CD4-positive, alpha-beta T cell (primary cell): ENCODE results near the gene TST. TPM values are rescaled to one million over a fixed set of nuclear protein-coding genes. Genes with fewer than 3 reads are reported as not detected.

ENCODE experiments used
- ATAC-seq: fragments of 200-7000 bp; cut with Tn5 transposase; one replicate; pipeline ENCODE4 v1.10.0; 2022; ENCODE audit warnings: mild to moderate bottlenecking; ENCODE audit not compliant: poor library complexity
- CTCF ChIA-PET: fragments of 350-600 bp; sonication (Branson Sonifier 250); formaldehyde crosslinking; loops from one replicate; lab custom pipeline; 2021; ENCODE audit warnings: antibody characterized with exemption, inconsistent platforms; lab: Charles Lee
- POLR2A ChIA-PET: fragments of 350-600 bp; sonication (Branson Sonifier 250); formaldehyde crosslinking; loops from one replicate; lab custom pipeline; 2021; ENCODE audit warnings: antibody characterized with exemption, inconsistent platforms; lab: Charles Lee
- DNase-seq, 14 experiments: peaks; one replicate each; pipeline ENCODE4 v3.0.0-alpha.2; 2013 to 2020; ENCODE audit warnings: mixed read lengths in 2 of 14
- H3K27ac ChIP-seq, 2 donors: one replicate each; pipeline versions ENCODE4 v1.5.1 to v1.7.0; 2013; ENCODE audit warnings: low read length in 2 of 2, low read depth in 1 of 2, mild to moderate bottlenecking in 1 of 2
- H3K27me3 ChIP-seq, 2 experiments: 1 replicate in 1 of 2; 2 replicates in 1 of 2; pipeline versions ENCODE4 v1.6.1 to v1.7.0; 2013; ENCODE audit warnings: low read length in 2 of 2, control low read depth in 1 of 2, mild to moderate bottlenecking in 1 of 2, moderate library complexity in 1 of 2; ENCODE audit not compliant: insufficient read depth in 2 of 2, control insufficient read depth in 1 of 2
- H3K36me3 ChIP-seq: one replicate; pipeline ENCODE4 v1.6.1; 2013; ENCODE audit warnings: low read length, control low read depth; ENCODE audit not compliant: insufficient read depth
- H3K4me1 ChIP-seq: one replicate; pipeline ENCODE4 v1.6.1; 2013; ENCODE audit warnings: low read length, control low read depth; ENCODE audit not compliant: insufficient read depth
- H3K4me3 ChIP-seq: one replicate; pipeline ENCODE4 v1.5.1; 2013; ENCODE audit warnings: mild to moderate bottlenecking, low read length, moderate library complexity
- H3K9me3 ChIP-seq, 2 experiments: 1 replicate in 1 of 2; 2 replicates in 1 of 2; pipeline versions ENCODE4 v1.6.1 to v1.7.0; 2013; ENCODE audit warnings: low read length in 2 of 2, mild to moderate bottlenecking in 2 of 2, control low read depth in 1 of 2, moderate library complexity in 1 of 2; ENCODE audit not compliant: control insufficient read depth in 1 of 2, insufficient read depth in 1 of 2
- H3K27ac Mint-ChIP-seq: one replicate; pipeline ENCODE4 v1.8.0; 2020; ENCODE audit warnings: mixed read lengths
- H3K27me3 Mint-ChIP-seq: one replicate; pipeline ENCODE4 v1.8.0; 2021; ENCODE audit warnings: mixed read lengths
- H3K36me3 Mint-ChIP-seq: one replicate; pipeline ENCODE4 v1.8.0; 2021; ENCODE audit warnings: low read depth, mixed read lengths
- H3K4me1 Mint-ChIP-seq: one replicate; pipeline ENCODE4 v1.8.0; 2021; ENCODE audit warnings: low read depth, mixed read lengths
- H3K4me3 Mint-ChIP-seq: one replicate; pipeline ENCODE4 v1.8.0; 2020; ENCODE audit warnings: mild to moderate bottlenecking, mixed read lengths
- H3K9me3 Mint-ChIP-seq: one replicate; pipeline ENCODE4 v1.8.0; 2020; ENCODE audit warnings: mixed read lengths
- CTCF ChIP-seq: fragments of 200-600 bp; IDR thresholded peaks from one replicate; pipeline ENCODE4 v1.8.0; 2022; ENCODE audit warnings: antibody characterized with exemption, mild to moderate bottlenecking
- intact Hi-C, 2 experiments: fragments of 100-400 bp; cut with DNase I in 1 of 2; cut with micrococcal nuclease in 1 of 2; formaldehyde crosslinking; loops; one replicate each; pipeline versions ENCODE4 v1.15.1 to v1.9.0; 2023 to 2025; cut with DNase I, micrococcal nuclease
- total RNA-seq, 174 experiments: library from RNA in 2 of 174; stranded (reverse) in 2 of 174; gene quantifications; one replicate each; pipeline ENCODE4 v1.2.3 and lab custom pipeline; 2021 to 2026

The TST gene
- total RNA-seq, 2 experiments from 2014 or later, result not detected

DNA sequence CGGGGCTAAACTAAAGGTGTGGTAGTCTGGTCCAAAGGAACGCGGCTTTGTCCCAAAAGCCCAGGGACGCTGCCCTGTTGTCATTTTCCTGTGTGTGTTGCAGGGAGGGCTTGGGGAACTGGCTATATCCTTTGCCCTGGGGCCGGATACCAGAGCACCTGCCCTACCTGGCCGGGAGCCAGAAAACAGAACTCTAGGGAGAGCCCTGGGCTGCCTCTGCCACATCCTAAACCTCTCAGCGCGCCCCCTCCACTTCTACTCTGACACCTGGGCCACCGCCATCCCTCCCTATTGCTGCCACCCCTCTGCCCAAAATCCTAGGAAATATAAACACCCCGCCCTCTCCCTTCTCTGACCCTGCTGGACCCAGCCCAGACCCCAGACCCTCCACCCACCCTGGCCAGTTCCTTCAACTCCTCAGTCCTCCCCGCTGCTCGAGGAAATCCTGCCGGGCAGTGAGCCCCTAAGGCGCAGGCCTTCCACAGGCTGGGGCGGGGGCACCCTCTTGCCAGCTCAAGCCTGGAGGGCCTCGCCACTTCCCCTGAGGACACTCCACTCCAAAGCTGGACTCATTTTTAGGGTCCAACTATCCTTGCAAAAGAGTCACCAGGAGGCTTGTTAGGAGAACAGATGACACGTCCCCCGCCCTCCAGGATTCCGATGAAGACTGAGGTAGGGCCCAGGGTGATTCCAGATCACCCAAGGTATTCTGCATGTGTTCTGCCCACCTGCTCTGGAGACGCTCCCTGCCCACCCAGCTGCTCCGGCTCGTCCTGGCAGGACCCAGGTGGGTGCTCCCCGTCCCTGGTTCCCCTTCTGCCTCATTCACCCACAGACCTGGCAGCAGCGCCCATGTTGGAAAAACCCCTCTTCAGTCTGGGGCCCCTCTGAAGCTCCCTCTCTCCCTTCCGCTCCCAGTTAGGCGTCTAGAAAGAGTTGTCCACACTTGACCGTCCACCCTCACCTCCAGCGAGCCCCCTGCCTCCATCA lies 44.5 kb upstream of the TST start:
- Histone ChIP-seq H3K36me3 (peaks cover 8% of the 10 kb centered on the region), H3K4me1 (peaks cover 21% of the 10 kb centered on the region), H3K4me3 (no peak overlapping the region), H3K9me3 (no peaks in the 10 kb centered on the region), H3K27me3 (peaks cover 0 to 3% of the 10 kb centered on the region in 2 experiments), H3K27ac (no peak overlapping the region)
- peaks cover 6% of the 10 kb centered on the region for H3K4me1 Mint-ChIP-seq
- TF ChIP-seq CTCF, result no peak
- ChIA-PET CTCF (no interaction called here), POLR2A (interaction anchor here (2.0 kb wide), 1 partner anchor 12 kb away, joined by 5 read pairs; the partner anchor contains the start of gene KCTD17)
- no peaks in the 10 kb centered on the region for H3K9me3 Mint-ChIP-seq
- H3K27me3 Mint-ChIP-seq, result peaks cover 10% of the 10 kb centered on the region
- H3K36me3 Mint-ChIP-seq, result peaks cover 6% of the 10 kb centered on the region
- ATAC-seq, result no peak
- no peak overlapping the region for H3K27ac Mint-ChIP-seq
- no peak overlapping the region for H3K4me3 Mint-ChIP-seq
- intact Hi-C loops, result loop anchor here in 1 of 2 experiments (1.0 kb wide), 1 partner anchor 14 kb away; no protein-coding TSS in a partner anchor
- peak in 4 of 14 experiments; percentile 27 to 38 (median 32) for DNase-seq

GRCh38 chr22:37062702-37063381 lies 43.6 kb upstream of the TST start:
- no peak for ATAC-seq
- Histone ChIP-seq H3K4me3 (no peak overlapping the region), H3K27me3 (peaks cover 0 to 2% of the 10 kb centered on the region in 2 experiments), H3K4me1 (peaks cover 21% of the 10 kb centered on the region), H3K36me3 (peaks cover 13% of the 10 kb centered on the region), H3K9me3 (no peaks in the 10 kb centered on the region), H3K27ac (no peak overlapping the region)
- TF ChIP-seq CTCF, result no peak
- H3K4me1 Mint-ChIP-seq, result peaks cover 6% of the 10 kb centered on the region
- ChIA-PET CTCF (no interaction called here), POLR2A (interaction anchor here (2.0 kb wide), 1 partner anchor 11 kb away, joined by 5 read pairs; the partner anchor contains the start of gene KCTD17)
- no peak for DNase-seq
- peaks cover 4% of the 10 kb centered on the region for H3K27me3 Mint-ChIP-seq
- no peak overlapping the region for H3K27ac Mint-ChIP-seq
- no peak overlapping the region for H3K4me3 Mint-ChIP-seq
- intact Hi-C loops, result loop anchor here in 1 of 2 experiments (1.0 kb wide), 1 partner anchor 14 kb away; no protein-coding TSS in a partner anchor
- peaks cover 6% of the 10 kb centered on the region for H3K36me3 Mint-ChIP-seq
- no peaks in the 10 kb centered on the region for H3K9me3 Mint-ChIP-seq

- no peaks in the 10 kb centered on the region for H3K27me3 Mint-ChIP-seq
- DNase-seq, result no peak
- no peak for ATAC-seq
- POLR2A ChIA-PET, result no interaction called here
- Histone ChIP-seq H3K27me3 (no peaks in the 10 kb centered on the region), H3K9me3 (no peaks in the 10 kb centered on the region), H3K36me3 (peaks cover 19% of the 10 kb centered on the region), H3K4me1 (peaks cover 21% of the 10 kb centered on the region), H3K27ac (no peak overlapping the region), H3K4me3 (no peak overlapping the region)
- H3K4me1 Mint-ChIP-seq, result peaks cover 6% of the 10 kb centered on the region
- H3K27ac Mint-ChIP-seq, result no peak overlapping the region
- no peak for TF ChIP-seq CTCF
- H3K36me3 Mint-ChIP-seq, result peaks cover 12% of the 10 kb centered on the region
- intact Hi-C loops, result no loop called here
- no peaks in the 10 kb centered on the region for H3K9me3 Mint-ChIP-seq
- CTCF ChIA-PET, result no interaction called here
- H3K4me3 Mint-ChIP-seq, result no peak overlapping the region
Measured at GRCh38 chr22:37062376-37062675, 43.1 kb upstream of the TST start.
